Breast epithelium (tissue), 4 donors: ENCODE data around the gene ZNF496. TPM values are rescaled to one million over a fixed set of nuclear protein-coding genes. Genes with fewer than 3 reads are reported as not detected.
A peak's percentile ranks its signal among the peaks of the same experiment; 100 is the strongest.

ENCODE experiments used
- DNase-seq, 2 donors: peaks; one replicate each; pipeline ENCODE4 v3.0.0-alpha.2; 2019; ENCODE audit warnings: low spot score in 2 of 2
- H3K27ac ChIP-seq, 2 donors: fragments of 200-600 bp; sonication (generic) in 1 of 2; one replicate each; pipeline ENCODE4 v1.5.1; 2016 to 2019; ENCODE audit warnings: mild to moderate bottlenecking in 1 of 2
- H3K27me3 ChIP-seq, 2 donors: fragments of 200-600 bp; sonication (generic) in 1 of 2; one replicate each; pipeline versions ENCODE4 v1.5.1 to v1.6.0; 2017 to 2019; ENCODE audit warnings: control low read depth in 1 of 2, mild to moderate bottlenecking in 1 of 2
- H3K36me3 ChIP-seq: fragments of 200-600 bp; one replicate; pipeline ENCODE4 v1.5.1; 2019
- H3K4me1 ChIP-seq, 2 donors: fragments of 200-600 bp; sonication (generic); one replicate each; pipeline ENCODE4 v1.5.1; 2016 to 2019; ENCODE audit warnings: control low read depth in 1 of 2
- H3K4me3 ChIP-seq, 3 donors: fragments of 200-600 bp; sonication (generic); 1 replicate in 2 of 3; 2 replicates in 1 of 3; pipeline ENCODE4 v1.5.1; 2016 to 2019; ENCODE audit warnings: mild to moderate bottlenecking in 3 of 3, moderate library complexity in 2 of 3
- H3K9me3 ChIP-seq, 2 donors: fragments of 200-600 bp; sonication (generic) in 1 of 2; one replicate each; pipeline ENCODE4 v1.5.1; 2016 to 2019; ENCODE audit warnings: control low read depth in 1 of 2
- CTCF ChIP-seq, 3 donors: fragments of 450-650 bp; IDR thresholded peaks; one replicate each; pipeline ENCODE4 v1.5.1; 2016 to 2017; ENCODE audit warnings: antibody characterized with exemption in 3 of 3, mild to moderate bottlenecking in 3 of 3, moderate library complexity in 3 of 3
- POLR2A ChIP-seq: fragments of 450-650 bp; IDR thresholded peaks from one replicate; pipeline ENCODE4 v1.6.1; 2016; ENCODE audit warnings: antibody characterized with exemption, mild to moderate bottlenecking, moderate library complexity
- POLR2AphosphoS5 ChIP-seq, 3 donors: sonication (generic); formaldehyde crosslinking; IDR thresholded peaks; one replicate each; pipeline ENCODE4 v1.6.1; 2017; ENCODE audit warnings: antibody characterized with exemption in 3 of 3
- intact Hi-C: fragments of 100-400 bp; cut with DNase I; formaldehyde crosslinking; loops from one replicate; pipeline ENCODE4 v1.15.1; 2023; ENCODE audit warnings: low total_unique reads
- total RNA-seq, 3 donors: library from RNA; depleted of rRNA; stranded (reverse); fragments of >200 nt; gene quantifications; one replicate each; pipeline ENCODE4 v1.1.0, GENCODE V29; 2016

Gene ZNF496
- total RNA-seq, 3 donors from 2014 or later: 29.4 to 39.4 (median 31.1) TPM

GRCh38 chr1:247360991-247361731 lies 29.5 kb upstream of the ZNF496 start:
- H3K36me3 ChIP-seq: no peaks in the 10 kb centered on the region
- DNase-seq: no peak
- H3K27ac ChIP-seq: peak overlapping the region; percentile 58 to 66
- intact Hi-C loops: no loop called here
- peaks cover 0 to 3% of the 10 kb centered on the region in 2 donors for H3K9me3 ChIP-seq
- peak overlapping the region in 1 of 3 donors; percentile 6 for H3K4me3 ChIP-seq
- no peaks in the 10 kb centered on the region for H3K27me3 ChIP-seq
- no peaks in the 10 kb centered on the region for H3K4me1 ChIP-seq
- TF ChIP-seq CTCF (IDR thresholded peaks at IDR 0.05) (no peak), POLR2A (no peak), POLR2AphosphoS5 (IDR thresholded peaks at IDR 0.05) (no peak)

- intact Hi-C loops: no loop called here
- no peaks in the 10 kb centered on the region for H3K9me3 ChIP-seq
- DNase-seq: no peak
- H3K27ac ChIP-seq: peak overlapping the region; percentile 58 to 72
- H3K27me3 ChIP-seq: no peaks in the 10 kb centered on the region
- no peaks in the 10 kb centered on the region for H3K4me1 ChIP-seq
- peak overlapping the region in 2 of 3 donors; percentile 6 to 33 for H3K4me3 ChIP-seq
- TF ChIP-seq CTCF (IDR thresholded peaks at IDR 0.05) (no peak), POLR2AphosphoS5 (IDR thresholded peaks at IDR 0.05) (no peak), POLR2A (no peak)
- no peaks in the 10 kb centered on the region for H3K36me3 ChIP-seq
Measured at GRCh38 chr1:247360116-247360898, 28.6 kb upstream of the ZNF496 start.

GRCh38 chr1:247359559-247359958 lies 27.9 kb upstream of the ZNF496 start:
- Histone ChIP-seq H3K4me1 (no peaks in the 10 kb centered on the region), H3K4me3 (no peak overlapping the region), H3K27me3 (no peaks in the 10 kb centered on the region), H3K9me3 (no peaks in the 10 kb centered on the region), H3K27ac (no peak overlapping the region), H3K36me3 (no peaks in the 10 kb centered on the region)
- intact Hi-C loops: no loop called here
- no peak for DNase-seq
- no peak for TF ChIP-seq CTCF (IDR thresholded peaks at IDR 0.05)
- no peak for TF ChIP-seq POLR2A
- no peak for TF ChIP-seq POLR2AphosphoS5 (IDR thresholded peaks at IDR 0.05)

- intact Hi-C loops: no loop called here
- no peaks in the 10 kb centered on the region for H3K27me3 ChIP-seq
- no peaks in the 10 kb centered on the region for H3K4me1 ChIP-seq
- H3K4me3 ChIP-seq: no peak overlapping the region
- H3K36me3 ChIP-seq: no peaks in the 10 kb centered on the region
- no peak overlapping the region for H3K27ac ChIP-seq
- TF ChIP-seq CTCF (IDR thresholded peaks at IDR 0.05) (no peak), POLR2A (no peak)
- DNase-seq: no peak
- H3K9me3 ChIP-seq: no peaks in the 10 kb centered on the region
Measured at GRCh38 chr1:247358920-247359319, 27.3 kb upstream of the ZNF496 start.

GRCh38 chr1:247357781-247358211 lies 26.1 kb upstream of the ZNF496 start:
- no peaks in the 10 kb centered on the region for H3K36me3 ChIP-seq
- DNase-seq: no peak
- intact Hi-C loops: no loop called here
- H3K9me3 ChIP-seq: no peaks in the 10 kb centered on the region
- no peaks in the 10 kb centered on the region for H3K27me3 ChIP-seq
- H3K4me3 ChIP-seq: no peak overlapping the region
- H3K27ac ChIP-seq: peak overlapping the region in 1 of 2 donors; percentile 61
- TF ChIP-seq CTCF (IDR thresholded peaks at IDR 0.05): no peak
- TF ChIP-seq POLR2AphosphoS5 (IDR thresholded peaks at IDR 0.05): no peak
- TF ChIP-seq POLR2A: no peak
- no peaks in the 10 kb centered on the region for H3K4me1 ChIP-seq
